Head of caudate nucleus (tissue), 42 donors: ENCODE data around the gene ZEB1.
"Not testable (repeated sequence)": the region's sequence is repeated elsewhere in the genome, so short reads cannot be mapped to it uniquely, and the experiment has no call there.

Experiments used
- DNase-seq, 42 donors: peaks; one replicate each; pipeline versions ENCODE4 v3.0.0 to v3.0.0-alpha.2; 2020 to 2021; ENCODE audit warnings: mixed read lengths in 7 of 42
- intact Hi-C: fragments of 100-400 bp; cut with DNase I; formaldehyde crosslinking; loops from one replicate; pipeline ENCODE4 v1.15.0; 2022

ZEB1 gene

DNA sequence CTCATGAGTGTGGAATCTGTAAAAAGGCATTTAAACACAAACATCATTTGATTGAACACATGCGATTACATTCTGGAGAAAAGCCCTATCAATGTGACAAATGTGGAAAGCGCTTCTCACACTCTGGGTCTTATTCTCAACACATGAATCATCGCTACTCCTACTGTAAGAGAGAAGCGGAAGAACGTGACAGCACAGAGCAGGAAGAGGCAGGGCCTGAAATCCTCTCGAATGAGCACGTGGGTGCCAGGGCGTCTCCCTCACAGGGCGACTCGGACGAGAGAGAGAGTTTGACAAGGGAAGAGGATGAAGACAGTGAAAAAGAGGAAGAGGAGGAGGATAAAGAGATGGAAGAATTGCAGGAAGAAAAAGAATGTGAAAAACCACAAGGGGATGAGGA lies 207.7 kb downstream of the ZEB1 start:
- intact Hi-C loops, result no loop called here
- no peak for DNase-seq

DNA sequence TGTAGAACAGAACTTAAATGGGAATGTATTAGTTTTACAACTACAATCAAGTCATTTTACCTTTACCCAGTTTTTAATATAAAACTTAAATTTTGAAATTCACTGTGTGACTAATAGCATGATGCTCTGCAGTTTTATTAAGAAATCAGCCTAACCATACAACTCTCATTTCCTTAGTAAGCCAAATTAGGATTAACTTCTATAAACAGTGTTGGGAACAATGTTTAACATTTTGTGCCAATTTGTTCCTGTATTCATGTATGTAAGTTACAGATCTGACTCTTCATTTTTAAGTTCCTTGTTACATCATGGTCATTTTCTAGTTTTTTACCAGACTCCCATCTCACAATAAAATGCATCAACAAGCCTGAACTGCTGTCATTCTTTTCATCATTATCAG lies 209.8 kb downstream of the ZEB1 start:
- intact Hi-C loops, result no loop called here
- DNase-seq, result no peak

DNA sequence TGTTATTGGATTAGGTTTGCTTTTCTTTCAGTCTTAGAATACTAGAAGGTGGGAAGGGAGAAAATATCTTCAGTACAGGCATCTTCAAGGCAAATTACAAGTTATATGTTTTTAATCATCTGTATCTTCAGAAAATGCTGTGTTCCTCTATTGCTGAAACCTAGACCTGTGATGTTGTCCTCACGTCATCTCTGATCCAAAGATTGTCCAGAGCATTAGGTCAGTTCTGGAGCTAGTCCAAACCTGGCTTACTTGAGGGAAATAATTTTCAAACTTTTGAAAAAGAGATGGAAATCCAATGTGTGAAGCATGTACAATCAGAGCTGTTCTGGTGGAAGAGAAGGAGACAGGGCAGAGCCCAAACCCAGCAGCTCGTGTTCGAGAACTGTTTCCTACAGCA lies 217.3 kb downstream of the ZEB1 start:
- intact Hi-C loops, result no loop called here
- DNase-seq, result no peak

DNA sequence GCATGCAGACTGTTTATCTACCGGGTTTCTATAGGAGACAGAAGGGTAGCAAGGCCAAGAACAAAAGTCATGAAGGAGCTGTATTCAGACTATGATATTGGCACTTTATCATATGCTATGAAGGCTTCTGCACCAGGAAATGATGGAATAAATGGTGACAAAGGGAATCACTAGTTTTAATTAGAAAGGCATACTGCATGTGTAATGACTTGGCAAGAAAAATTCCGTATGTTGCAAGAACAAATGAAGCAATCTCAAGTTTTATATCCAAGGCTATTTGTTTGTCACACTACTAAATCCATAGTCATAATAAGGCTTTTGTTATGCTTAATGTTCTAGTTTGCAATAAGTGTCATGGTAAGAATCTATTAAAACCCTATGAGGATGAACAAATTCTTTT lies 230.9 kb downstream of the ZEB1 start:
- intact Hi-C loops, result no loop called here
- DNase-seq, result no peak

DNA sequence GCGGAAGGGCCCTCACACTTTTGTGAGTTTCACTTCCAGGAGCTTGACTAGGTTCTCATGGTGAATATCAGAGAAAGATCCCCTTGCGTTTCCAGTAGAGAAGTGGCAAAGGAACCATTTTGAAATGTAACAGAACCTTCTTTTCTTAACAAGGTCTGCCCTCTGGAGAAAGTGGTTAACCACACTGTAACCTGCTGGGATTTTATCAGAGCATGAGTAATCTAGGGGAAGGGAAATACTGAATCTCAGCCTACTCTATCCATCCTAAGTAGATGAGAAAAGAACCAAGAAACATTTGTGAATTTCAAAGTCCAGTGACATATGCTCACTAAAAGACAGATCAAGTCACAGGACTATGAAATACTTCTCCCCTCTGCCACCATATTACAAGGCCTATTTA lies 235.5 kb downstream of the ZEB1 start:
- intact Hi-C loops, result no loop called here
- no peak for DNase-seq

DNA sequence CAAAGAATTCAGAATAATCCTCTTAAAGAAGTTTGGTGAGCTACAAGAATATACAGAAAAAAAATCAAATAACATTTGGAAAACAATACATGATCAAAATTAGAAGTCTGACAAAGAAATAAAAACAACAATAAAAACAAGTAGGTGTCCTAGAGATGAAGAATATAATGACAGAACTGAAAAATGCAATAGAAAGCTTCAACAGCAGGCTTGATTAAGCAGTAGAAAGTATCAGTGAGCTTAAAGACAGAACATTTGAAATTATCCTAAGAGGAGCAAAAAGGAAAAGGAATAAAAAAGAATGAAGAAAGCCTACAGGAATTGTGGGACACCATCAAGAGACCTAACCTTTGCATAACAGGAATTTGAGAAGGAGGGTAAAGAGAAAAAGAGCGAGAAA lies 238.8 kb downstream of the ZEB1 start:
- no peak for DNase-seq
- intact Hi-C loops, result no loop called here

DNA sequence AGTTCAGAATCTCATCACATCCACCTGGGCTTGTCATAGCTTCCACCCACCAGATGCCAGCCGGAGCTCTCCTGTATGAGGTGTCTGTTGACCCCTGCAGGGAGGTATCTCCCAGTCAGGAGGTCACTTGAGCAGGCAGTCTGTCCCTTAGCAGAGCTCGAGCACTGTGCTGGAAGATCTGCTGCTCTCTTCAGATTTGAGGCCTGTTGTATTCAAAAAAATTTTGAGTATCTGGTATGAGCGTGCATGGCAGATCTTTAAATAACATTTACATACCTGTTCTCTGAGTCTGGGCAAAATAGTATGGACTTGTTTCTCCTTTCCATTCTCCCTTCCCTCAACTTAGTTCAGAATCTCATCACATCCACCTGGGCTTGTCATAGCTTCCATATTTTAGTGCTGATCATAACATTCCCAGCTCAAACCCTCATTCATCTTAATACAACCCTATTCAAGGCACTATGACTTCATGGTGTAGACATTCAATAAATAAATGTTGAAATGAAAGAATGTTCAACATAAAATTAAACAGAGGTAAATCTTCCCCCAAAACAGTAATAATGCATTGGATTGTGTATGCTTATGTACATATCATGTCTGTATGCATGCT lies 249.3 kb downstream of the ZEB1 start:
- intact Hi-C loops, DNase-seq: not testable (repeated sequence)

DNA sequence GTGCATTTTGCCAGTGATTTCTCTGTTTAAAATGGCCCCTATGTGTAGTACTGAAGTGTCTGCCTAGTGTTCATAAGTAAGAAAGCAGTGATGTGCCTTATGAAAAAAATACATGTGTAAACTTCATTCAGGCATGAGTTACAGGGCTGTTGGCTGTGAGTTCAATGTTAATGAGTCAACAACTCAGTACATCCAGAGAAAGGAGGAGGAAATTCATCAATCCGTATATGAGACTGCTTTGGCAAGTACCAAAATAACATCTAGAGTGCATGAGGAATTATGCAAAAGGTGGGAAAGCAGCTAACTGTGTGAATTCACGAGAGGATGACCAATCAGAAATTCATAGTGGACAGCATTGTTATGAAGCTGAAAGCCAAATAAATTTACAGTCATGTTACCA lies 255.6 kb downstream of the ZEB1 start:
- intact Hi-C loops, result no loop called here
- no peak for DNase-seq

DNA sequence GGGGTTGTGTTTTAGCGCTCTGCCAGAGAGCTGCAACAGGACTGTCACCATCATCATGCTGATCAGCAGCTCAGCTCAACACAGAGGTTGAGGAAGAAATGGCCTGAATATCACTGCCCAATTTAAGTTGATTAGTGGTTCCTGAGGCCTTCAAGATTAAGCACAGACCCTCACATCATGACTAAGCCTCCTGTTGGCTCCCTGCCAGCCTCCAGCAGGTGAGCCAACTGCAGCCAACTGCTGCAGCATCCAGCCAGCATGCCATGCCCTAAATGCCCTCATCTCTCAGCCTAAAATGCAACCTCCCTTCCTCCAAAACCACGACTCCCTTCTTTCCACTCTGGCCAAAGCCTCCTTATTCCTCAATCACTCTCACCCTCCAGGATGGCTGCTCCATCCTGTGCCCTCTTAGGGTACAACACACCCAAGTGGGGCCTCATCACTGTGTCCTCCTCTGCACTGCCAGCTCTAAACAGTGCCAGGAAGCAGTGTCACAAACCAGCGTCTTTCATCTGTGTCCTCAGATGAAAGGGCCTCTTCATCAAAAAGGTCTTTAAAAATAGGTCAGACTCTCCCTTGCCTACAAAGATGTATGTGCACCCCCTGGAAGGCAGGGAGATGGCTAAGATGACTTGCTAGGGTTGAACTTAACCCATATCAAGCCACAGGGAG lies 259.3 kb downstream of the ZEB1 start:
- DNase-seq, result no peak
- intact Hi-C loops, result no loop called here

DNA sequence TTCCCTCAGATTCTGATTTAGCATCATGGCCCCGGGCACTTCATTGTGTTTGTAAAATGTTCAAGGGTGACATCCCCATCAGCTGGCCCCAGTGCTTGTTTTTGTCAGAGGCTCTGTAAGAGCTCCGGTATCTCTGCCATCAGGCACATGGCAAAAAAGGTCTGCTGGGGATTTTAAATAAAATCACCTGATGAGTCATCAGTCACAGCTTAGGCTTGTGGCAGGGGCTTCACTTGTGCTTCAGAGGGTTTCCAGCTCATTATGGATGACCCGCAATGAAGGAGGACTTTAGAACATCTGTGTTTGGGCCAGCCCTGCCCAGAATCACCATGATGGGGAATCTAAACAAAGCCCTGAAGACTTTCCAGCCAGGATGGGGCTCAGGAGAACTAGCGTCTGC lies 259.9 kb downstream of the ZEB1 start:
- intact Hi-C loops, result no loop called here
- no peak for DNase-seq
